GM18909 (cell line): ENCODE measurements around the gene NRK.
"Not testable (repeated sequence)": the region's sequence is repeated elsewhere in the genome, so short reads cannot be mapped to it uniquely, and the experiment has no call there.

ENCODE experiments used
- ATAC-seq: cut with Tn5 transposase; IDR thresholded peaks from one replicate; pipeline ENCODE4 v1.9.1; 2021; ENCODE audit warnings: mild to moderate bottlenecking; ENCODE audit not compliant: unreplicated experiment, poor library complexity

NRK gene, protein sequence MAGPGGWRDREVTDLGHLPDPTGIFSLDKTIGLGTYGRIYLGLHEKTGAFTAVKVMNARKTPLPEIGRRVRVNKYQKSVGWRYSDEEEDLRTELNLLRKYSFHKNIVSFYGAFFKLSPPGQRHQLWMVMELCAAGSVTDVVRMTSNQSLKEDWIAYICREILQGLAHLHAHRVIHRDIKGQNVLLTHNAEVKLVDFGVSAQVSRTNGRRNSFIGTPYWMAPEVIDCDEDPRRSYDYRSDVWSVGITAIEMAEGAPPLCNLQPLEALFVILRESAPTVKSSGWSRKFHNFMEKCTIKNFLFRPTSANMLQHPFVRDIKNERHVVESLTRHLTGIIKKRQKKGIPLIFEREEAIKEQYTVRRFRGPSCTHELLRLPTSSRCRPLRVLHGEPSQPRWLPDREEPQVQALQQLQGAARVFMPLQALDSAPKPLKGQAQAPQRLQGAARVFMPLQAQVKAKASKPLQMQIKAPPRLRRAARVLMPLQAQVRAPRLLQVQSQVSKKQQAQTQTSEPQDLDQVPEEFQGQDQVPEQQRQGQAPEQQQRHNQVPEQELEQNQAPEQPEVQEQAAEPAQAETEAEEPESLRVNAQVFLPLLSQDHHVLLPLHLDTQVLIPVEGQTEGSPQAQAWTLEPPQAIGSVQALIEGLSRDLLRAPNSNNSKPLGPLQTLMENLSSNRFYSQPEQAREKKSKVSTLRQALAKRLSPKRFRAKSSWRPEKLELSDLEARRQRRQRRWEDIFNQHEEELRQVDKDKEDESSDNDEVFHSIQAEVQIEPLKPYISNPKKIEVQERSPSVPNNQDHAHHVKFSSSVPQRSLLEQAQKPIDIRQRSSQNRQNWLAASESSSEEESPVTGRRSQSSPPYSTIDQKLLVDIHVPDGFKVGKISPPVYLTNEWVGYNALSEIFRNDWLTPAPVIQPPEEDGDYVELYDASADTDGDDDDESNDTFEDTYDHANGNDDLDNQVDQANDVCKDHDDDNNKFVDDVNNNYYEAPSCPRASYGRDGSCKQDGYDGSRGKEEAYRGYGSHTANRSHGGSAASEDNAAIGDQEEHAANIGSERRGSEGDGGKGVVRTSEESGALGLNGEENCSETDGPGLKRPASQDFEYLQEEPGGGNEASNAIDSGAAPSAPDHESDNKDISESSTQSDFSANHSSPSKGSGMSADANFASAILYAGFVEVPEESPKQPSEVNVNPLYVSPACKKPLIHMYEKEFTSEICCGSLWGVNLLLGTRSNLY (N-terminal part only)

DNA sequence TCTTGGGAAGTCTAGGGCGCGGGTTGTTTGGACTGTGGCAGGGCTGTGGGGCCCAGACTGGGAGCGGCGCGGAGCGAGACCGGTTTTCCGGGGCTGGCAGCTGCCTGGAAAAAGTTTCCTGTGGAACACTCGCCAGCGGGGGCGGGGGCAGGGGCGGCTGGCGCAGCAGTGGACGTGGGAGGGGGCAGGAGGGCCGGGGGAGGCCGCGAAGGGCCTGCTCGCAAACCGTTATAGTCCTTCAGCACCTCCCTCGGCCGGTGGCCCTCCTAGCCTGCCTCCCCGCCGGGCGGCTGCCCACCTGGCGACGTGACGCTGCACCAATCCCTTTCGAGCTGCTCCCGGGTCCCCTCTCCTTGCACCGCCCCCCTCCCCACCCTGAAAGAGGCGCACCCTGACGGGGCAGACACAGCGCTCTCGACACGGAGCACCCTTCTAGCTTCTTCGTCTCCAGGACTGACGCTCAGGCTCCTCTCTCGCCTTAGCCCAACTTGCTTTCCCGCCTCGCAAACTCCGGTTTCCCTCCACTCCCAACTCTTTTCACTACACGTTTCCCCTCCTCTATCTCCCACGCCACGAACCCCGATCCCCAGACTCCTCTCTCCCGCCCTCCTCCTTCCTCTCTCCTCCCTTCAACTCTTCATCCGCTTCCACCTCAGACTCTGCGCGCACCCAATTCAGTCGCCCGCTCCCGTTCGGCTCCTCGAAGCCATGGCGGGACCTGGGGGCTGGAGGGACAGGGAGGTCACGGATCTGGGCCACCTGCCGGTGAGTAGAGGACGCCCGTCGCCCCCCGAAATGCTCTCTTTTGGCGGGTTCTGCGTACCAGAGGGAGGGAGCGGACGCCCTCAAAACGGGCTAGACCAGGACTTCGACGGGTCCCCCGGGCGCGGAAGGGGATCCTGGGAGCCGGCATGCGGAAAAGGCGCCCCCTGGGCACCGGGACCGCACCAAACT is at the start of gene NRK:
TSS of gene NRK (plus strand) at position 402 of the 954 bp plus-strand sequence. CDS start at position 709, 307 bp downstream.
- ATAC-seq: no peak

DNA sequence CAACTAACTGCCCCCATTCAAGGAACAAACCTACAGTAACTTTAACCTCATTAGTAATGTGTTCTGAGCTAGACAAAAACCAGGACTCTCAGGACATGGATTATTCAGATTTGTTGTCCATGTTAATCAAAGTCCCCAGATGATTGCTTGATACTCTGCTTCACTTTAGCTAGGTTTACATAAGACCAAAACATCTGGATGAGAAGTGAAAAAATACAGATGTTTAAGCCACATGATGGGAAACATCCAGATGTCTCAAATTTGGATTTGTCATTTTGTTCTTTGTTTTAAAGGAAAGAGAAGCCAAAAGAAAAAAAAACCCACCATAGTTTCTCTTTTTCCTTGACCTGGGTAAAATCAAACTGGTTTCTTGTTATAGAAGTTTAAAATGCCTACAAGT is 48.5 kb upstream of the NRK start:
- no peak for ATAC-seq

DNA sequence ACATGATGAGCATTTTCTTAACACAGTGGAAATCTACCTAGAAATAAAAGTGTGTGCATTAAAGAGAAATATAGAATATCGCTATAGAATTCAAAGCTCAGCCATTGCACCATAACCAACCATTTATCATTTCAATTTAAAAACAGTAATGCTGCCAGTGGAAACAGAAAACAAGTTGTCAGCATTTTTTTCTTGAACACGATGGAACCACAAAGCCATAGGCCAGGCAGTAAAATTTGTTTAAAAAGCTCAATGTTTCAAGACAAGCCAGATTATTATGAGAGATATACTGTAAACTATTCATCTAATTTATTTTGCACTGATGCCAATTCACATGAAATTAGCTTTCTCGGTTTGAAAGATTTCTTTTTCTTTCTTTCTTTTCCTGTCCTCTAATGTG is 46.7 kb upstream of the NRK start:
- no peak for ATAC-seq

DNA sequence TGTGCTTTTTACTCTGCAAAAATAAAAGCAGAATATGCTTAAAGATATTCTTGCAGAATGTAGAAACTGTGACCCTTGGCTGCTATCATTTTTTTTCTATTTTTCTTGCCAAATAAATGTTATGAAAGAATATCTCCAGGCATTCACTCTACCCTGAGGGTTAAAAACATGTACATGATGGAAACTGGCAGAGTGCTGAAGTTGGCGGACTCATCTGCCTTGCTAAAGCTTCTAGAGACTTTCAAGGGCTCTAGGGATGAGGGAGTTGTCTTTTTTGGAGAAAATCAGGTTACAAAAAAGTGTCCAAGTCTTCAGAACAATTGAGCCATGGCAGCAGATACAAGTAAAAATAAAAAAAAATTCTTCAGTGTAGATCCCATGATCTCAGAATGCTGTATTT is 40.5 kb upstream of the NRK start:
- ATAC-seq: no peak

DNA sequence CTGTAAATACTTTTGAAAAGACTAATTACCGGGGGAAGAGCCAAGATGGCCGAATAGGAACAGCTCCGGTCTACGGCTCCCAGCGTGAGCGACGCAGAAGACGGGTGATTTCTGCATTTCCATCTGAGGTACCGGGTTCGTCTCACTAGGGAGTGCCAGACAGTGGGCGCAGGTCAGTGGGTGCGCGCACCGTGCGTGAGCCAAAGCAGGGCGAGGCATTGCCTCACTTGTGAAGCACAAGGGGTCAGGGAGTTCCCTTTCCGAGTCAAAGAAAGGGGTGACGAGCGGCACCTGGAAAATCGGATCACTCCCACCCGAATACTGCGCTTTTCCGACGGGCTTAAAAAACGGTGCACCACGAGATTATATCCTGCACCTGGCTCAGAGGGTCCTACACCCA is 25.5 kb upstream of the NRK start:
- ATAC-seq: not testable (repeated sequence)

DNA sequence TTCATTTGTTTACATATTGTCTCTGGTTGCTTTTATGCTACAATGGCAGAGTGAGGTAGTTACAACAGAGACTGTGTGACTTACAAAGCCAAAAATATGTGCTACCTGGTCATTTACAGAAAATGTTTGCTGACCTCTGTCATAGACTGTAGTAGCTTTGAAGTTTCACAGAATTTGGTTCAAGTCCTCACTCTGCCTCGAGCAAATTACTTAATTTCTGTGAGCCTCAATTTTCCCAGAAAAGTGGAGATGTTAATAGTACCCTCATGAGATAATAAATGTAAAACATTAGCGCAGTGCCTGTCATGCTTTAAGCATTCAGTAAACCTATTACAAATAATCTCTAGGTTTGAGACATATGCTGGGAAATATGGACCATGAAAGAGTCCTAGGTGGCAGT is 18.4 kb upstream of the NRK start:
- no peak for ATAC-seq

DNA sequence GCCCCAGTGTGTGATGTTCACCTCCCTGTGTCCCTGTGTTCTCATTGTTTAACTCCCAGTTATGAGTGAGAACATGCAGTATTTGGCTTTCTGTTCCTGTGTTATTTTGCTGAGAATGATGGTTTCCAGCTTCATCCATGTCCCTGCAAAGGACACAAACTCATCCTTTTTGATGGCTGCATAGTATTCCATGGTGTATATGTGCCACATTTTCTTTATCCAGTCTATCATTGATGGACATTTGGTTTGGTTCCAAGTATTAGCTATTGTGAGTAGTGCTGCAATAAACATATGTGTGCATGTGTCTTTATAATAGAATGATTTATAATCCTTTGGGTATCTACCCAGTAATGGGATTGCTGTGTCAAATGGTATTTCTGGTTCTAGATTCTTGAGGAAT is 16.7 kb upstream of the NRK start:
- ATAC-seq: not testable (repeated sequence)

DNA sequence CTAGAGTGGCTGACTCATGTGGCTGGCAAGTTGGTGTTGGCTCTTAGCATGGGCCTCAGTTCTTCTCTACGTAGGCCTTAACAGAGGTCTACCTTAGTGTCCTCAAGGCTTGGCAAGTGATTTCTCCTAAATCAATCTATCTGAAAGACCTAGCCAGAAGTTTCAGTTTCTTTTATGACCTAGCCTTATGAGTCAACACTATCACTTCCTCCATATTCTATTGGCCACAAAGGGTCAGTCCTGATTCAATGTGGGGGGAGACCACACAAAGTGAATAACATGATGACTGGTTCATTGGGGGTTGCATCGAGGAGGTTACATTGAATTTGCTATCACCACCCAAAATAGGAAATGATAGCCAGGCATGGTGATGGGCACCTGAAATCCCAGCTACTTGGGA is 5.8 kb upstream of the NRK start:
- ATAC-seq: no peak

DNA sequence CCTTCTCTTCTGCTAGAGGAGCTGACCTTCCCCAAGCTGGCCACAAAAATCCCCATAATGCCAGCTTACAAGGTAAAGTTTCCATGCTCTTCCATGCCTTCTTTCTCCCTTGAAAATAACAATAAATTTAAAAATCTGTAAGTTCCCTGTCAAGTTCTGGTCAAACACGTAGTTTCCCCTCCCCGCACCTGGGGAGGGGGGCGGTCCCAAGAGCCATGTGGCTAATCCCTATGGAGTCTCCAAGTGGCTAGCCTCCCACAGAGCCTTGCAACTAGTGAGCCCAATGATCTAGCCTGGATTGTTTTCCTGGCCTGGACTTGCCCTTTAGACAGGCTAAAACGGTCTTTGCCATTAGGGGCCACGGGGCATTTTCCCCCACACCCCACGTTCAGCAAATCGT is 2.1 kb upstream of the NRK start:
- no peak for ATAC-seq

DNA sequence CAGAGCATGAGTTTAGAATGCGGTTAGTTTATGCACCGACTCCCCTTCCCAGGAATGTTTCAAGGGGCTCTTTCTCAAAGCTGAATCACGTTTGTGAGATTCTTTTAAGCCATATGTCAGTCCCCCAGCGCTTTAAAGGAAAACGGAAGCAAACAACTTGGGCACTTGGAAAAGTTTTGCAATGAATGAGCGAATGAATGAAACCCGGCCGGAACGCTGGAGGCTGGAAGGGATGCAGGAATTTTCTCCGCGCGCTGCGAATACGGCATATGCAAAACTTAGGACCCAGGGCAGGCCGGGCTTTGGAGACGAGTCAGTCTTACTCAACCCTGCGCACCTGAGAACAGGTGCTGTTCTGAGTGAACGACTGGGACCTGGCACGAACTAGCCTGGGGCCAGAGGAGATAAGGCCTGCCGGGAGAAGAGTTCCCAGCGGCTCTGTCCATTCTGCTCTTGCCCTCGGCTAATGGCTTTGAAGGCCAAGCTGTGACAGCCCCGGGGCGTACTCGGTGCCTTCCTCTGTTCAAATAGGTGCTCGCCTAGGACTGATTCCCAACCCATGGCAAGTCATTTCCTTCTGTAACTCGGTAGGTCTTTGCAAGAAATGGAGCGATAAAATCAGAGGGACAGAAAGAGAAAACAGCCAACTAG is 743 bp upstream of the NRK start:
- no peak for ATAC-seq

DNA sequence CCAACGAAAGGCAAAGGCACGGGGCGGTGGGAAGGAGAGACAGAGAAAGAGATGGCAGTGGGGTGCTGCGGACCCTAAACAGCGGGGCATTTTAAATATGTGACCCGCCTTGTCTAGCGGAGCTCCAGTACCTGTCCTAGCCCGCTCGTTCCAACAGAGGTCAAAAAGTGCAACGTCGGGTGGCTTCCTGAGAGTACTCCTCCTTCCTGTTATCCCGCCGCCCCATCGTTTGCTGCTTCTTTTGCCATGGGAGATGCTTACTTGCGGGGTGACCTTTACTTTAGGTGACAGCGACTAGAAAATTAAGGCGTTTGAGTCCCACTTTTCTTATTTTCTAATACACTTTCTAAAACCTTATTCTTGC is 735 bp downstream of the NRK start:
- no peak for ATAC-seq

DNA sequence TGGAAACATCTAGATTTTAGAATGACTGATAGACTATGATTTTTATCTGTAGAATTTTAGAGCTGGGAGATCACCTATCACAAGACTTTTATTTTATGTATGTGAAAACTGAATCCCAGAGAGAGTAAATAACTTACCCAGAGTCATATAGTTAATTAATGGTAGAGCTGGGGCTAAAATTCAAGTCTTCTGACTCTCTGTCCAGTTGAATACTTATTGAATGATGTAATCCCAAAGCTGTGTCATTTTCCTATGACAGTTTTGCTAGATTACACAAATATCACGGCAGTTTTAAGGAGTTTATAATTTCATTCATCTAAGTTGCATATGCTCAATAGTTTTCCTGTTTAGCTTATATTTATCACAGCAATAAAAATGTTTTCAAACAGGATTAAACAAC is 6.7 kb downstream of the NRK start:
- no peak for ATAC-seq

DNA sequence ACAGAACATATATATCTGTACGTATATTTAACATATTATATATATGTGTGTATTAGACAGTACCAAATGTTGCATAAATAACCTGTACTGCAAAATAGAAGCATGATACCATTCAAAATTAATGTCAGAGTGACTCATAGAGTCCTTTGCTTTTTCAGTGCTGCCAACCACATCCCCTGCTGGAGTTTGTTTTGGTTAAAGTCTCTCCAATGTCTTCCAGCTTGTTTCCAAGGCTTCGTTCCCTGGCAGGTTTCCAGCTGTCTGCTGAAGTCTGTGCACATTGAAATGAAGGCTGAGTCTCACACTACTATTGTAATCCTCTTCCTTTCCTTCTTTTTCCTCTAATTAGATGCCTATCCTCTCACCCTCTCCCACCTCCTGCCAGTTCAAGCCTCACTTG is 14.9 kb downstream of the NRK start:
- no peak for ATAC-seq

DNA sequence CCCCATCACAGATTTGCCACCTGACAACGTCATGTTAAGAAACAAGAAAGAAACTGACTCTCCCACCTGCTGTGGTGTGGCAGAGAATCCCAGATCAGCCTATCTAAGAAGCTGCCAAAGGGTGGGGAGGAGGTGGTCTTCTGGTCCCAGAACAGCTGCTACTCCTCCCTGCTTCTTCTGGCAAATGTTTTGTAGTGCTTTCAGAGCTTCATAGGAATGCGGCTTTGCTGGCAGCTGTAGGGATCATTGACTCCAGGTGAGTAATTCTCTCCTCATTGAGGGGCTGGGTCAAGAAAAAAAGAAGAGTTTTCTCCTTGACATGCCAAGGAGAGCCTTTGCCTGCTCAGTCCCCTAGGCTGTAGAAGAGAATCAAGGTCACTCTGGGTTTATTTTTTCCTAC is 23.3 kb downstream of the NRK start:
- ATAC-seq: no peak

DNA sequence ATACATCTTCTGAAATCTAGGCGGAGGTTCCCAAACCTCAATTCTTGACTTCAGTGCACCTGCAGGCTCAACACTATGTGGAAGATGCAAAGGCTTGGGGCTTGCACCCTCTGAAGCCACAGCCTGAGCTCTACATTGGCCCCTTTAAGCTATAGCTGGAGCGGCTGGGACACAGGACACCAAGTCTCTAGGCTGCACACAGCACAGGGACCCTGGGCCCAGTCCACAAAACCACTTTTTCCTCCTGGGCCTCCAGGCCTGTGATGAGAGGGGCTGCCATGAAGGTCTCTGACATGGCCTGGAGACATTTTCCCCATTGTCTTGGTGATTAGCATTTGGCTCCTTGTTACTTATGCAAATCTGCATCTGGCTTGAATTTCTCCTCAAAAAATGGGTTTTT is 27.8 kb downstream of the NRK start:
- ATAC-seq: not testable (repeated sequence)

DNA sequence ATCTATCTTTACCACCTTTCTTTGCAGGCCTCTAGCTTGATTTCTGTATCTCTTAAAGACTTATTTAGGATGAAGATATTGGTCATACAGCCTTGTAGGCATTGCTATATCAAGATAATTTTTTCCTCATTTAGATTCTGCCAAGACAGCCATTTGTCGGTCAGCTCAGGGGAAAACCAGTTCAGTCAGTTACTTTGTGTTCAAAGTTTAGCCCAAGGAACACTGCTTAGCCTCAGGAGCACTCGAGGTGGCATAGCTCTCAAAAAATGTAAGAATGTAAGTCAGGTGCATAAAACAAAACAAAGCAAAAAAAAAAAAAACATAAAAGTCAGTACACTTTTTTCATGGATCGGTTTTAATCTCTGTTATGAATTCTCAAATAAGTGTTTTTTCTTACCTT is 43.4 kb downstream of the NRK start:
- ATAC-seq: no peak

DNA sequence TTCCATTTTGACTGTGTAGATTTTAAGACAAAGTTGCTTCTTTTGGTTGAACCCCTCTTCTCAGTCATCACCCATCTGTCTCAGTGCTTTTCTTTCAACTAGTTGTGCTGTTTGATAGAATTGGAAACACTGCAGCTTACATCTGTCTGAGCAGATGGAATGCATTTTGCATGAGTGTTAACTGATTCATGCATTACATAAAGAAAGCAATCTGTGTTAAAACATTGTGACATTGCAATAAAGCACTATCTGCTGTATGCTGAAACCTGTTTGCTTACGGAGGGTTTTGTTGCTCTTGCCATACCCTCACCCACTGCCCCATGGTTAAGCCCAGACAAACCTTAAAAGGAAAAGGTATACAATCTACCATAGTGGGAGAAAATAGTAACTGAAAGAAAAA is 47.4 kb downstream of the NRK start:
- no peak for ATAC-seq

DNA sequence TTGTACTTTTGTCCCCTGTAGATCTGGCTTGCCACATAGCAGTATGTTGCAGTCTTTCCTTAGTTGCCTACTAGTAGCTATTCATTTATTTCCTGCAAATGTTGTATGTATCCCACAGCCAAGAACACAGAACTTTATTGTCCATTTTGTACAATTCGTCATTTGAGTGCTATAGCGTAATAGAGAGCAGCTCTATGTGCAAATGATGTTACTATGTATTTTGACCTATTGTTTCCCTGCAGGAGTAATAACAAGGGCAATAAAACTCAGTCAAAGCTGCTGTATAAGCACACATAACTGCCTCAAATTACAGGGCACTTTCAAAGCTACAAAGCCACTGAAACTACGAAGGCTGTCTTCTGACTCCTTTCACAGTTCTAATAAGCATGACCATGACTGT is 48.1 kb downstream of the NRK start:
- ATAC-seq: no peak

DNA sequence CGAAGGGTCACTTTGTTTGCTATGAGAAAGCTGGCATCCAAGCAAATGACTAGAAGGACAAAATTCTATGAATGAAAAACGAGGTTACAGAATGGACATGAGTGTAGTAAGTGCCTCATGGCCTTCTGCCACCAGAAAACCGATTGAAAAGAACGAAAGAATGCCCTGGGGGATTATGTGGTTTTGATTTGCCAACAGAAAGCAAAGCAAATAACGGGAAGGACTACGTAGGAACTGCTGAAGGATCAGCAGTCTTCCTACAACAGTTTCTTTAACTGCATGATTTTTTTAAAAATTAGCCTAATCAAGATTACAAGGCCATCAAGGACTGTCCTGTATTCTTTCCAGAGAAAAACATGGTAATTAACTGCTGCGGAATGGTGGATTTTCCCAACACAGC is 50.6 kb downstream of the NRK start:
- no peak for ATAC-seq
